ENCODE data around the gene ESM1.

DNA sequence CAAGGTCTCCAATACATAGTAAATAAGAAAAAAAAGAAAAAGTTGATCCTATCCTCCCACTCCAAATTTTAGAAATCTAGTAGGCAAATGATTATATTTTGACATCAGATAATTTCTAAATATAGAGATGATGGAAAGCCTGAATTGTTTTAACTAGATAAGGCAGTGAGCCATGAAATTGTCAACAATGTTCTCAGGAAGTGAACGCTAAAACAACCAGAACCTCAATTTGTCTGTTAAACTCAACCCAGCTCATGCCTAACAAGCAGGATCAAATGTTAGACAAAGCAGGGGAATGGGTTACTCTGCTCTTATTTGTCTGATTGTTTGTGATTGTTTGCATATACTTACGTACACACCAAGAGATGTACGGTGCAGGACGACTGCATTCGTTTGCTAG is 49.2 kb downstream of the ESM1 start:
- TF ChIP-seq, protein P1, sequence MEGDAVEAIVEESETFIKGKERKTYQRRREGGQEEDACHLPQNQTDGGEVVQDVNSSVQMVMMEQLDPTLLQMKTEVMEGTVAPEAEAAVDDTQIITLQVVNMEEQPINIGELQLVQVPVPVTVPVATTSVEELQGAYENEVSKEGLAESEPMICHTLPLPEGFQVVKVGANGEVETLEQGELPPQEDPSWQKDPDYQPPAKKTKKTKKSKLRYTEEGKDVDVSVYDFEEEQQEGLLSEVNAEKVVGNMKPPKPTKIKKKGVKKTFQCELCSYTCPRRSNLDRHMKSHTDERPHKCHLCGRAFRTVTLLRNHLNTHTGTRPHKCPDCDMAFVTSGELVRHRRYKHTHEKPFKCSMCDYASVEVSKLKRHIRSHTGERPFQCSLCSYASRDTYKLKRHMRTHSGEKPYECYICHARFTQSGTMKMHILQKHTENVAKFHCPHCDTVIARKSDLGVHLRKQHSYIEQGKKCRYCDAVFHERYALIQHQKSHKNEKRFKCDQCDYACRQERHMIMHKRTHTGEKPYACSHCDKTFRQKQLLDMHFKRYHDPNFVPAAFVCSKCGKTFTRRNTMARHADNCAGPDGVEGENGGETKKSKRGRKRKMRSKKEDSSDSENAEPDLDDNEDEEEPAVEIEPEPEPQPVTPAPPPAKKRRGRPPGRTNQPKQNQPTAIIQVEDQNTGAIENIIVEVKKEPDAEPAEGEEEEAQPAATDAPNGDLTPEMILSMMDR (conservative IDR thresholded peaks at IDR 0.05; ENCODE audit: low read length) = no peak
- TF ChIP-seq EZH2phosphoT487 (IDR thresholded peaks at IDR 0.05; ENCODE audit: borderline replicate concordance) = no peak

All from Loucy (cell line).